Heart left ventricle (tissue), 16 donors: ENCODE measurements around the gene PILRB. TPM values are rescaled to one million over a fixed set of nuclear protein-coding genes. Genes with fewer than 3 reads are reported as not detected.
A peak's percentile ranks its signal among the peaks of the same experiment; 100 is the strongest.
"Not testable (repeated sequence)": the region's sequence is repeated elsewhere in the genome, so short reads cannot be mapped to it uniquely, and the experiment has no call there.

Experiments used
- ATAC-seq, 4 donors: fragments of 200-7000 bp; cut with Tn5 transposase; one replicate each; pipeline ENCODE4 v1.9.1; 2020 to 2022; ENCODE audit warnings: moderate library complexity in 4 of 4, mild to moderate bottlenecking in 3 of 4, moderate number of reproducible peaks in 1 of 4
- DNase-seq, 5 donors: peaks; one replicate each; pipeline ENCODE4 v3.0.0-alpha.2; 2020
- H3K27ac ChIP-seq, 12 donors: fragments of 200-600 bp; sonication (generic) in 4 of 12; one replicate each; pipeline versions ENCODE4 v1.5.0 to v1.8.0; 2016 to 2022; ENCODE audit warnings: mild to moderate bottlenecking in 2 of 12
- H3K27me3 ChIP-seq, 9 donors: fragments of 200-600 bp; sonication (generic) in 2 of 9; one replicate each; pipeline versions ENCODE4 v1.5.1 to v1.8.0; 2016 to 2022; ENCODE audit warnings: mild to moderate bottlenecking in 3 of 9
- H3K36me3 ChIP-seq, 9 donors: fragments of 200-600 bp; sonication (generic) in 2 of 9; one replicate each; pipeline versions ENCODE4 v1.5.0 to v1.8.0; 2018 to 2022; ENCODE audit warnings: mild to moderate bottlenecking in 2 of 9
- H3K4me1 ChIP-seq, 12 donors: fragments of 200-600 bp; sonication (generic) in 4 of 12; one replicate each; pipeline versions ENCODE4 v1.5.0 to v1.8.0; 2016 to 2022; ENCODE audit warnings: mild to moderate bottlenecking in 3 of 12
- H3K4me3 ChIP-seq, 12 donors: fragments of 200-600 bp; sonication (generic) in 4 of 12; one replicate each; pipeline versions ENCODE4 v1.5.0 to v1.8.0; 2017 to 2022; ENCODE audit warnings: mild to moderate bottlenecking in 9 of 12, moderate library complexity in 4 of 12
- H3K9me3 ChIP-seq, 12 donors: fragments of 200-600 bp; sonication (generic) in 4 of 12; one replicate each; pipeline versions ENCODE4 v1.5.0 to v1.8.0; 2016 to 2022; ENCODE audit warnings: mild to moderate bottlenecking in 1 of 12
- CTCF ChIP-seq, 12 donors: fragments of 200-600 bp; sonication (generic) in 4 of 12; IDR thresholded peaks; one replicate each; pipeline versions ENCODE4 v1.5.0 to v1.8.0; 2018 to 2022; ENCODE audit warnings: antibody characterized with exemption in 12 of 12, mild to moderate bottlenecking in 5 of 12
- POLR2A ChIP-seq, 2 donors: fragments of 450-650 bp; IDR thresholded peaks; one replicate each; pipeline ENCODE4 v1.6.1; 2017; ENCODE audit warnings: antibody characterized with exemption in 2 of 2, mild to moderate bottlenecking in 2 of 2, moderate library complexity in 2 of 2
- WGBS, 4 donors: extraction: QIAGEN DNeasy Blood & Tissue Kit in 2 of 4; methylation state at CpG; one replicate each; pipeline versions ENCODE4 v1.1.5 to v1.1.7; 2013 to 2018; 5-methylcytosine and 5-hydroxymethylcytosine counted together
- intact Hi-C, 10 donors: fragments of 100-400 bp; cut with DNase I; formaldehyde crosslinking; loops; one replicate each; pipeline versions ENCODE4 v1.11.1 to v1.14.2; 2022
- long read RNA-seq, 3 donors: library from polyadenylated mRNA; unstranded; transcript quantifications; one replicate each; pipeline ENCODE4 v2.0.0, GENCODE V29; 2020 to 2021
- polyA plus RNA-seq, 2 donors: library from polyadenylated mRNA; stranded (reverse); fragments of 200-250 nt; gene quantifications; one replicate each; pipeline ENCODE4 v1.2.3, GENCODE V29; 2013
- total RNA-seq, 9 donors: library from RNA; depleted of rRNA in 2 of 9; stranded (reverse); fragments of >200 nt in 2 of 9; fragmentation: NEBNext Ultra II Directional in 3 of 9; extraction: Animal tissue kit (Norgen Biotek cat#: 25700) in 3 of 9; gene quantifications; one replicate each; pipeline versions ENCODE4 v1.1.0 to v1.2.4, GENCODE V29; 2016 to 2023
- donor health status: ischemic (EF 13 %, LVEDD 7.1; RV severe dilation, severe dysfunction).
- donor health status: healthy with polysubstance abuse.
- donor health status: DM: no; HTN: yes; CAD: no.
- donor health status: DM: no; HTN: no; CAD: no.
- donor health status: ischemic (EF 25% LVEDD 6.9; RV normal size, moderate dysfunction).
- donor health status: ischemic (EF 25% LVEDD 5.7; RV mildly dilated, moderate dysfunction).
- donor health status: healthy.
- donor health status: DM: yes; HTN: yes; CAD: no.
- donor health status: ischemic (EF 35%, LVEDD 5.7; RV mildly dilated, moderate dysfunction).
- donor health status: nonischemic (EF 11% LVEDD 7.7; RV severe dilation, severe dysfunction).
- donor health status: DM: yes; HTN: yes; CAD: no.
- donor health status: PGD.
- donor health status: ischemic (EF 29% LVEDD 5.4; RV normal size, mild dysfunction).
- donor health status: nonischemic (EF 23%, LVEDD 6.1; RV moderate dilation, normal function).

Gene PILRB
- total RNA-seq, result 10 to 100 TPM in 4 of 9 donors, 1 to 10 TPM in 5; 6.2 to 15.1 (median 10.0) TPM
- polyA plus RNA-seq, result 10 to 100 TPM in 1 of 2 donors, 1 to 10 TPM in 1; 8.7 to 24.2 TPM
- long read RNA-seq, donor 1, partial matches to known transcripts, result 0 of 2 reads
- long read RNA-seq, donor 1, other reads (novel, unspliced or antisense), result 2 of 2 reads
- long read RNA-seq, donor 2, partial matches to known transcripts, result 0 of 1 reads
- long read RNA-seq, donor 2, other reads (novel, unspliced or antisense), result 1 of 1 reads
- long read RNA-seq, donor 3, partial matches to known transcripts, result 0 of 3 reads
- long read RNA-seq, donor 3, other reads (novel, unspliced or antisense), result 3 of 3 reads

- TF ChIP-seq CTCF (IDR thresholded peaks at IDR 0.05), result no peak
- no peak for TF ChIP-seq POLR2A (IDR thresholded peaks at IDR 0.05)
- ATAC-seq (peak in 2 of 4 donors; percentile 20 to 21), DNase-seq (no peak)
- Histone ChIP-seq H3K36me3 (peaks cover 0 to 100% (median 98%) of the 10 kb centered on the region in 9 donors), H3K9me3 (no peaks in the 10 kb centered on the region), H3K27ac (peak within 1 kb of the TSS in 1 of 12 donors; percentile 20), H3K27me3 (no peaks in the 10 kb centered on the region), H3K4me3 (no peak within 1 kb of the TSS), H3K4me1 (no peaks in the 10 kb centered on the region)
- intact Hi-C loops, result loop anchor here in 1 of 10 donors (10.0 kb wide), 2 partner anchors 57 to 223 kb away; no protein-coding TSS in a partner anchor
- WGBS, 4 donors, result 78 to 86% (median 85%) methylated on average over 8 to 11 of the region's 11 CpGs
These were observed at the start of gene PILRB for GRCh38 chr7:100358027-100358856. Gene PILRB, plus strand, starts transcription at chr7:100358117. Its CDS starts 186 bp downstream, at chr7:100358303.

- H3K4me1 ChIP-seq, H3K27me3 ChIP-seq, intact Hi-C loops, DNase-seq, H3K27ac ChIP-seq, H3K9me3 ChIP-seq, H3K4me3 ChIP-seq, ATAC-seq: not testable (repeated sequence)
- H3K36me3 ChIP-seq, result peaks cover 0 to 14% (median under 1%) of the 10 kb centered on the region in 9 donors
- 87 to 93% (median 91%) methylated on average over 4 to 5 of the region's 5 CpGs for WGBS, 4 donors
These were observed 39.6 kb upstream of the PILRB start for GRCh38 chr7:100318329-100318728.

GRCh38 chr7:100321648-100322047, 36.3 kb upstream of the PILRB start:
- H3K4me3 ChIP-seq, H3K27me3 ChIP-seq, H3K27ac ChIP-seq, H3K9me3 ChIP-seq, H3K4me1 ChIP-seq, intact Hi-C loops, ATAC-seq, DNase-seq: not testable (repeated sequence)
- H3K36me3 ChIP-seq, result peaks cover 0 to 42% (median 7%) of the 10 kb centered on the region in 9 donors
- WGBS, 4 donors, result 96 to 100% (median 97%) methylated on average over 1 of the region's 1 CpG

GRCh38 chr7:100324194-100324593, 33.7 kb upstream of the PILRB start:
- H3K4me1 ChIP-seq, DNase-seq, H3K9me3 ChIP-seq, H3K27me3 ChIP-seq, ATAC-seq, H3K4me3 ChIP-seq, intact Hi-C loops, H3K27ac ChIP-seq: not testable (repeated sequence)
- 86 to 92% (median 91%) methylated on average over 13 of the region's 13 CpGs for WGBS, 4 donors
- H3K36me3 ChIP-seq, result peaks cover 0 to 62% (median 25%) of the 10 kb centered on the region in 9 donors

- H3K27ac ChIP-seq, intact Hi-C loops, H3K27me3 ChIP-seq, H3K4me3 ChIP-seq, DNase-seq, H3K9me3 ChIP-seq, H3K4me1 ChIP-seq, ATAC-seq: not testable (repeated sequence)
- WGBS, 4 donors, result 79 to 88% (median 87%) methylated on average over 8 to 9 of the region's 9 CpGs
- peaks cover 0 to 66% (median 32%) of the 10 kb centered on the region in 9 donors for H3K36me3 ChIP-seq
These were observed 32.2 kb upstream of the PILRB start for GRCh38 chr7:100325671-100326070.

- H3K27me3 ChIP-seq, H3K27ac ChIP-seq, H3K4me1 ChIP-seq, DNase-seq, H3K9me3 ChIP-seq, H3K4me3 ChIP-seq, intact Hi-C loops, ATAC-seq: not testable (repeated sequence)
- peaks cover 0 to 72% (median 32%) of the 10 kb centered on the region in 9 donors for H3K36me3 ChIP-seq
- 94 to 100% (median 95%) methylated on average over 7 to 10 of the region's 11 CpGs for WGBS, 4 donors
These were observed 31.0 kb upstream of the PILRB start for GRCh38 chr7:100326914-100327313.
